ENCODE data around the gene UBE2L5.
A peak's percentile ranks its signal among the peaks of the same experiment; 100 is the strongest.

UBE2L5 gene

GRCh38 chr13:30473675-30474074 is 51.4 kb downstream of the UBE2L5 start:
- Histone ChIP-seq H3K4me1 (ENCODE audit: insufficient read depth, low read length, severe bottlenecking) (peaks cover 28% of the 10 kb centered on the region), H2AFZ (ENCODE audit: low read length) (no peak overlapping the region), H3K9ac (ENCODE audit: low read length) (no peak overlapping the region), H3K27me3 (ENCODE audit: insufficient read depth, low read length) (no peaks in the 10 kb centered on the region), H3K4me2 (ENCODE audit: low read length) (no peak overlapping the region), H3K9me3 (ENCODE audit: low read length) (no peaks in the 10 kb centered on the region), H3K79me2 (ENCODE audit: insufficient read depth, low read length) (no peaks in the 10 kb centered on the region), H3F3A (ENCODE audit: insufficient read depth, low read length) (no peaks in the 10 kb centered on the region), H3K9me2 (ENCODE audit: low read depth, low read length) (no peaks in the 10 kb centered on the region), H4K20me1 (ENCODE audit: insufficient read depth, low read length) (no peaks in the 10 kb centered on the region), H3K36me3 (ENCODE audit: insufficient read depth, low read length) (no peaks in the 10 kb centered on the region), H3K4me3 (ENCODE audit: low read depth, low read length, poor library complexity, severe bottlenecking) (no peak overlapping the region), H3K27ac (ENCODE audit: low read depth, low read length, poor library complexity, severe bottlenecking) (no peak overlapping the region)
- no peak for TF ChIP-seq CTCF (IDR thresholded peaks at IDR 0.05; ENCODE audit: low read length)
- TF ChIP-seq EZH2 (IDR thresholded peaks at IDR 0.05; ENCODE audit: borderline replicate concordance, low read length) = no peak

- H3K4me1 ChIP-seq (ENCODE audit: insufficient read depth, low read length, severe bottlenecking) = peaks cover 28% of the 10 kb centered on the region
- peak overlapping the region; percentile 54 for H3K27ac ChIP-seq (ENCODE audit: low read depth, low read length, poor library complexity, severe bottlenecking)
- H3K79me2 ChIP-seq (ENCODE audit: insufficient read depth, low read length) = no peaks in the 10 kb centered on the region
- H3K4me3 ChIP-seq (ENCODE audit: low read depth, low read length, poor library complexity, severe bottlenecking) = no peak overlapping the region
- H2AFZ ChIP-seq (ENCODE audit: low read length) = peak overlapping the region; percentile 3; the same call in 1 of the 2 replicates
- no peaks in the 10 kb centered on the region for H3K9me3 ChIP-seq (ENCODE audit: low read length)
- no peaks in the 10 kb centered on the region for H4K20me1 ChIP-seq (ENCODE audit: insufficient read depth, low read length)
- TF ChIP-seq CTCF (IDR thresholded peaks at IDR 0.05; ENCODE audit: low read length) (no peak), EZH2 (IDR thresholded peaks at IDR 0.05; ENCODE audit: borderline replicate concordance, low read length) (no peak)
- 0 out of 2 replicates have a peak overlapping the region, but pooled peaks have one; percentile 8 for H3K4me2 ChIP-seq (ENCODE audit: low read length)
- H3K27me3 ChIP-seq (ENCODE audit: insufficient read depth, low read length) = no peaks in the 10 kb centered on the region
- H3K9me2 ChIP-seq (ENCODE audit: low read depth, low read length) = no peaks in the 10 kb centered on the region
- peak overlapping the region; percentile 6; the same call in 1 of the 2 replicates for H3K9ac ChIP-seq (ENCODE audit: low read length)
- H3F3A ChIP-seq (ENCODE audit: insufficient read depth, low read length) = no peaks in the 10 kb centered on the region
- no peaks in the 10 kb centered on the region for H3K36me3 ChIP-seq (ENCODE audit: insufficient read depth, low read length)
These were observed 55.3 kb downstream of the UBE2L5 start for GRCh38 chr13:30477346-30478195.

All from OCI-LY1 (cell line).